A549 (cell line): Measurements from ENCODE around the gene GPATCH4. TPM values are rescaled to one million over a fixed set of nuclear protein-coding genes. Genes with fewer than 3 reads are reported as not detected.

Source experiments
- ATAC-seq, 2 experiments: fragments of 200-7000 bp in 1 of 2; fragments of >200 bp in 1 of 2; cut with Nextera tagmentation in 1 of 2; cut with Tn5 transposase in 1 of 2; 3 replicates each; pipeline versions ENCODE4 v1.8.0 to v1.9.1; 2018 to 2020; ENCODE audit warnings: mild to moderate bottlenecking in 1 of 2, moderate library complexity in 1 of 2
- CTCF ChIA-PET: fragments of 300-600 bp; sonication (Branson Sonifier 250); formaldehyde crosslinking; extraction: SDS; loops from one replicate; lab custom pipeline; 2021; ENCODE audit warnings: antibody characterized with exemption, inconsistent platforms; lab: Yijun Ruan, JAX
- POLR2A ChIA-PET: fragments of 350-600 bp; formaldehyde crosslinking; extraction: SDS; loops from one replicate; lab custom pipeline; 2021; ENCODE audit warnings: antibody characterized with exemption, inconsistent platforms; lab: Yijun Ruan, JAX
- DNase-seq, 2 experiments: peaks; one replicate each; pipeline versions ENCODE4 v3.0.0 to v3.0.0-alpha.2; 2011 to 2016; ENCODE audit warnings: low read depth in 1 of 2, low spot score in 1 of 2
- FAIRE-seq: peaks from 2 replicates; lab custom pipeline; 2011; peaks lifted over from hg19 to GRCh38; lab: Jason Lieb, UNC
- H3K27ac ChIP-seq, 2 experiments: fragments of >200 bp; sonication (Bioruptor Twin); formaldehyde crosslinking; 3 replicates each; pipeline ENCODE4 v1.5.1; 2016 to 2017
- H3K4me1 ChIP-seq: fragments of >200 bp; sonication (Bioruptor Twin); formaldehyde crosslinking; 3 replicates; pipeline ENCODE4 v1.6.1; 2016
- H3K4me2 ChIP-seq: fragments of >200 bp; sonication (Bioruptor Twin); formaldehyde crosslinking; 3 replicates; pipeline ENCODE4 v1.6.1; 2016
- H3K4me3 ChIP-seq: fragments of >200 bp; sonication (Bioruptor Twin); formaldehyde crosslinking; 3 replicates; pipeline ENCODE4 v1.5.1; 2016
- H3K9me3 ChIP-seq: fragments of >200 bp; sonication (Bioruptor Twin); formaldehyde crosslinking; 3 replicates; pipeline ENCODE4 v1.6.1; 2016
- BCL3 ChIP-seq: fragments of >200 bp; sonication (Bioruptor Twin); formaldehyde crosslinking; IDR thresholded peaks from 3 replicates; pipeline ENCODE4 v1.6.1; 2016
- CEBPB ChIP-seq, 2 experiments: fragments of >200 bp in 1 of 2; sonication (Bioruptor Twin) in 1 of 2; formaldehyde crosslinking in 1 of 2; IDR thresholded peaks; 2 replicates each; pipeline ENCODE4 v1.6.1; 2012 to 2016
- CTCF ChIP-seq: fragments of >200 bp; sonication (Bioruptor Twin); formaldehyde crosslinking; IDR thresholded peaks from 3 replicates; pipeline ENCODE4 v1.5.1; 2016
- HOXB13 ChIP-seq: fragments of 250-450 bp; sonication (Bioruptor Pico); IDR thresholded peaks from 2 replicates; pipeline ENCODE4 v1.5.0; 2020; ENCODE audit warnings: low read depth, mild to moderate bottlenecking, moderate library complexity
- HOXB5 ChIP-seq: fragments of 250-450 bp; sonication (Bioruptor Pico); IDR thresholded peaks from 2 replicates; pipeline ENCODE4 v1.5.0; 2020; ENCODE audit warnings: mild to moderate bottlenecking, moderate library complexity
- JUN ChIP-seq, 2 experiments: fragments of >200 bp; sonication (Bioruptor Twin); formaldehyde crosslinking; IDR thresholded peaks; 2 replicates in 1 of 2; 3 replicates in 1 of 2; pipeline ENCODE4 v1.6.1; 2016 to 2017
- MAFK ChIP-seq: fragments of 450-650 bp; IDR thresholded peaks from 2 replicates; pipeline ENCODE4 v1.6.1; 2014; ENCODE audit not compliant: partially characterized antibody
- MAX ChIP-seq: IDR thresholded peaks from 2 replicates; pipeline ENCODE4 v1.6.1; 2012
- RAD21 ChIP-seq, 2 experiments: fragments of >200 bp in 1 of 2; sonication (Bioruptor Twin) in 1 of 2; formaldehyde crosslinking in 1 of 2; IDR thresholded peaks in 1 of 2; conservative IDR thresholded peaks in 1 of 2; 2 replicates in 1 of 2; 3 replicates in 1 of 2; pipeline ENCODE4 v1.6.1; 2012 to 2018; ENCODE audit warnings: inconsistent platforms in 1 of 2
- RNF2 ChIP-seq: fragments of 200-600 bp; sonication (generic); IDR thresholded peaks from 2 replicates; pipeline ENCODE4 v1.6.1; 2016; ENCODE audit warnings: low read depth, mild to moderate bottlenecking, antibody characterized with exemption, moderate library complexity, borderline replicate concordance
- SMC3 ChIP-seq: fragments of >200 bp; sonication (Bioruptor Twin); formaldehyde crosslinking; IDR thresholded peaks from 3 replicates; pipeline ENCODE4 v1.6.1; 2018; ENCODE audit warnings: inconsistent platforms
- WGBS: methylation state at CpG from one replicate; pipeline ENCODE4 v1.1.6; 2017; ENCODE audit errors: missing lambda C conversion rate; 5-methylcytosine and 5-hydroxymethylcytosine counted together
- polyA plus RNA-seq, 4 experiments: library from polyadenylated mRNA; depleted of rRNA in 3 of 4; stranded (reverse); fragments of >200 nt; fragmentation: RNase III in 1 of 4; extraction: RNeasy Plus Mini Kit Qiagen cat#74134 plus additional on column Dnase treatment in 1 of 4; gene quantifications; 2 replicates in 3 of 4; 3 replicates in 1 of 4; pipeline ENCODE4 v1.2.3, GENCODE V29; 2011 to 2017
- TF ChIP-seq, protein P1 (sequence below): fragments of 200-600 bp; sonication (generic); IDR thresholded peaks from 2 replicates; pipeline ENCODE4 v1.6.1; 2016; ENCODE audit warnings: antibody characterized with exemption, mild to moderate bottlenecking, moderate library complexity

Gene GPATCH4
- polyA plus RNA-seq, 2 of the 4 experiments (the other 2 are of a cell fraction) = 68.1 to 85.2 TPM

- TF ChIP-seq MAX (no peak), HOXB13 (no peak), MAFK (no peak), BCL3 (no peak), CEBPB (IDR thresholded peaks at IDR 0.05) (no peak)
- TF ChIP-seq, all 56 proteins: peak for 0
- H3K4me2 ChIP-seq = peak overlapping the region; percentile 94; the same call in 1 of the 3 replicates
- 49% methylated on average over 4 of the region's 4 CpGs for WGBS
- DNase-seq (no peak), ATAC-seq (no peak), FAIRE-seq (no peak)
- ChIA-PET CTCF (interaction anchor here (0.7 to 25.7 kb wide), 21 partner anchors 8 to 302 kb away, joined by 3 to 495 read pairs (median 6); partner anchors contain the start of genes BCAN, CRABP2, HAPLN2 and NAXE), POLR2A (no interaction called here)
- peaks cover 12% of the 10 kb centered on the region for H3K4me1 ChIP-seq
- H3K4me3 ChIP-seq = no peak overlapping the region; the same call in 2 of the 3 replicates
- no peak overlapping the region for H3K27ac ChIP-seq
- no peaks in the 10 kb centered on the region for H3K9me3 ChIP-seq
Measured at GRCh38 chr1:156626079-156626438, 24.8 kb upstream of the GPATCH4 start.

DNA sequence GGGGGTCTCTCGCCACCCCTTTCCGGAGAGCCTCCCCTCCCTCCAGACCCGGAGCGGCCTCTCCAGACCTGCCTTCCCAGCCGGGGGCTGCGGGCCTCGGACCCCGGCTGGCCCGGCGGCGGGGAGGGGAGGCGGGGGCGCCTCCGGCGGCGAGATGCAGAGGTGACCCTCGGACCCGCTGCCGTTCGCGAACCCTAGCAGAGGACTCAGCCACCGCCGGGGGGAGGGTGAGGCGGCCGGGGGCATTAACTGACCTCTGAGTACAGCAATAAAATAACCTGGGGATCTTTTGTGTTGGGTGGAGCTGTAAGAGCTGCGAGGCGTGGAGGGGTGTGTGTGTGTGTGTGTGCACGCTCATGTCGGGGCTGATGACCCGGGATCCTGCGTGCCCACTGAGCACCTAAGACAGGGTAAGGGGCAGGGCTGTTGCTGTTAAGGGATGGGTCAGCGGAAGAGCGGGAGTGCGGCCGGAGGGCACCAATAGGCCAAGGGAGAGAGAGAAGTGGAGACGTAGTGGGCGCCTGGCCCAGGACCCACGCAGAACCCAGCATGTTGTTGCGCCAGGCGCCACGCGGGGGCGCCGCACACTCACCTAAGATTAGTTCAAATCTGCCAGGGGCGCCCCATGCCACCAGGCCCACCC, 24.3 kb upstream of the GPATCH4 start:
- FAIRE-seq (no peak), DNase-seq (peak in 1 of 2 experiments; percentile 61), ATAC-seq (peak; percentile 27 to 64)
- H3K9me3 ChIP-seq = no peaks in the 10 kb centered on the region
- peaks cover 12% of the 10 kb centered on the region for H3K4me1 ChIP-seq
- POLR2A ChIA-PET = interaction anchor here (1.5 kb wide), 1 partner anchor 52 kb away, joined by 3 read pairs; no protein-coding TSS in a partner anchor
- H3K4me3 ChIP-seq = peak overlapping the region; percentile 49
- WGBS = under 1% methylated on average over 26 of the region's 45 CpGs
- H3K27ac ChIP-seq = peak overlapping the region; percentile 3 to 76; a peak in 3 of 6 replicates
- CTCF ChIA-PET = interaction anchor here (0.6 to 25.7 kb wide), 17 partner anchors 9 to 387 kb away, joined by 3 to 495 read pairs (median 11); partner anchors contain the start of genes BCAN, CRABP2, HAPLN2 and NES
- H3K4me2 ChIP-seq = peak overlapping the region; percentile 94
- TF ChIP-seq JUN (IDR thresholded peaks at IDR 0.05) = no peak
- TF ChIP-seq RAD21 (conservative IDR thresholded peaks at IDR 0.05 in 1 of 2, IDR thresholded peaks at IDR 0.05 in 1 of 2) = peak; percentile 65 to 72
- TF ChIP-seq SMC3 = peak; percentile 49
- no peak for TF ChIP-seq HOXB5
- peak; percentile 80 for TF ChIP-seq CTCF

DNA sequence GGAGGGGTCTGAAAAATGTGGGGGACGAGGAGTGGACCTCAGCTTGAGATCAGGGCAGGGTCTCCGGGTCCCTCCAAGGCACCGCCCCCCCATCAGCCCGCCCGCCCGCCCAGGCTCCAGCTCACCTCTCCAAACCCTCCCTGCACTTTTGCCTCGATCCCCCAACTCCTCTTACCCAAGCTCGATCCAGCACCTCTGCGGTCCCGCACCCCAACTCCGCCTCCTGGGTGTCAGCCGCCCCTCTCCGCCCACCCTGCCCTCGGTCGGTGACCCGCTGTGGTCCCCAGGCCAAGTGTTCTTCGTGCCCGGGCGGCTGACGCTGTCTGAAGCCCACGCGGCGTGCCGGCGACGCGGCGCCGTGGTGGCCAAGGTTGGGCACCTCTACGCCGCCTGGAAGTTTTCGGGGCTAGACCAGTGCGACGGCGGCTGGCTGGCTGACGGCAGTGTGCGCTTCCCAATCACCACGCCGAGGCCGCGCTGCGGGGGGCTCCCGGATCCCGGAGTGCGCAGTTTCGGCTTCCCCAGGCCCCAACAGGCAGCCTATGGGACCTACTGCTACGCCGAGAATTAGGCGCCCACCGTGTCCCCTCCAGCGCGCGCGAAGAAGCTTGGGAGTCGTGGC, 23.6 kb upstream of the GPATCH4 start:
- Histone ChIP-seq H3K4me2 (peak overlapping the region; percentile 94), H3K4me1 (peaks cover 12% of the 10 kb centered on the region), H3K9me3 (no peaks in the 10 kb centered on the region), H3K27ac (peak overlapping the region; percentile 3 to 76; a peak in 4 of 6 replicates), H3K4me3 (peak overlapping the region; percentile 49)
- TF ChIP-seq MAX = peak; percentile 16; the same call in 1 of the 2 replicates
- TF ChIP-seq, protein P1, sequence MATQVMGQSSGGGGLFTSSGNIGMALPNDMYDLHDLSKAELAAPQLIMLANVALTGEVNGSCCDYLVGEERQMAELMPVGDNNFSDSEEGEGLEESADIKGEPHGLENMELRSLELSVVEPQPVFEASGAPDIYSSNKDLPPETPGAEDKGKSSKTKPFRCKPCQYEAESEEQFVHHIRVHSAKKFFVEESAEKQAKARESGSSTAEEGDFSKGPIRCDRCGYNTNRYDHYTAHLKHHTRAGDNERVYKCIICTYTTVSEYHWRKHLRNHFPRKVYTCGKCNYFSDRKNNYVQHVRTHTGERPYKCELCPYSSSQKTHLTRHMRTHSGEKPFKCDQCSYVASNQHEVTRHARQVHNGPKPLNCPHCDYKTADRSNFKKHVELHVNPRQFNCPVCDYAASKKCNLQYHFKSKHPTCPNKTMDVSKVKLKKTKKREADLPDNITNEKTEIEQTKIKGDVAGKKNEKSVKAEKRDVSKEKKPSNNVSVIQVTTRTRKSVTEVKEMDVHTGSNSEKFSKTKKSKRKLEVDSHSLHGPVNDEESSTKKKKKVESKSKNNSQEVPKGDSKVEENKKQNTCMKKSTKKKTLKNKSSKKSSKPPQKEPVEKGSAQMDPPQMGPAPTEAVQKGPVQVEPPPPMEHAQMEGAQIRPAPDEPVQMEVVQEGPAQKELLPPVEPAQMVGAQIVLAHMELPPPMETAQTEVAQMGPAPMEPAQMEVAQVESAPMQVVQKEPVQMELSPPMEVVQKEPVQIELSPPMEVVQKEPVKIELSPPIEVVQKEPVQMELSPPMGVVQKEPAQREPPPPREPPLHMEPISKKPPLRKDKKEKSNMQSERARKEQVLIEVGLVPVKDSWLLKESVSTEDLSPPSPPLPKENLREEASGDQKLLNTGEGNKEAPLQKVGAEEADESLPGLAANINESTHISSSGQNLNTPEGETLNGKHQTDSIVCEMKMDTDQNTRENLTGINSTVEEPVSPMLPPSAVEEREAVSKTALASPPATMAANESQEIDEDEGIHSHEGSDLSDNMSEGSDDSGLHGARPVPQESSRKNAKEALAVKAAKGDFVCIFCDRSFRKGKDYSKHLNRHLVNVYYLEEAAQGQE = no peak
- peak; percentile 54; the same call in 1 of the 2 replicates for TF ChIP-seq RNF2
- WGBS = 8% methylated on average over 6 of the region's 55 CpGs
- ATAC-seq (peak; percentile 35 to 45), DNase-seq (no peak), FAIRE-seq (no peak)
- POLR2A ChIA-PET = interaction anchor here (0.9 to 1.5 kb wide), 4 partner anchors 53 to 124 kb away, joined by 3 to 6 read pairs (median 4); partner anchors contain the start of genes ISG20L2 and METTL25B
- CTCF ChIA-PET = interaction anchor here (0.6 to 25.7 kb wide), 24 partner anchors 10 to 388 kb away, joined by 3 to 495 read pairs (median 6); partner anchors contain the start of genes BCAN, CRABP2, HAPLN2 and HDGF
